Glomerular visceral epithelial cell (primary cell): ENCODE data around the gene HDAC8.
"Not testable (repeated sequence)": the region's sequence is repeated elsewhere in the genome, so short reads cannot be mapped to it uniquely, and the experiment has no call there.

Experiments
- DNase-seq: peaks from one replicate; pipeline ENCODE4 v3.0.0-alpha.2; 2016; ENCODE audit errors: extremely low spot score

Gene HDAC8

GRCh38 chrX:72572248-72573157 is at the start of gene HDAC8:
Gene HDAC8, minus strand, starts transcription at chrX:72572843. Its CDS starts 82 bp downstream, at chrX:72572761.
- peak; percentile 72 for DNase-seq

DNA sequence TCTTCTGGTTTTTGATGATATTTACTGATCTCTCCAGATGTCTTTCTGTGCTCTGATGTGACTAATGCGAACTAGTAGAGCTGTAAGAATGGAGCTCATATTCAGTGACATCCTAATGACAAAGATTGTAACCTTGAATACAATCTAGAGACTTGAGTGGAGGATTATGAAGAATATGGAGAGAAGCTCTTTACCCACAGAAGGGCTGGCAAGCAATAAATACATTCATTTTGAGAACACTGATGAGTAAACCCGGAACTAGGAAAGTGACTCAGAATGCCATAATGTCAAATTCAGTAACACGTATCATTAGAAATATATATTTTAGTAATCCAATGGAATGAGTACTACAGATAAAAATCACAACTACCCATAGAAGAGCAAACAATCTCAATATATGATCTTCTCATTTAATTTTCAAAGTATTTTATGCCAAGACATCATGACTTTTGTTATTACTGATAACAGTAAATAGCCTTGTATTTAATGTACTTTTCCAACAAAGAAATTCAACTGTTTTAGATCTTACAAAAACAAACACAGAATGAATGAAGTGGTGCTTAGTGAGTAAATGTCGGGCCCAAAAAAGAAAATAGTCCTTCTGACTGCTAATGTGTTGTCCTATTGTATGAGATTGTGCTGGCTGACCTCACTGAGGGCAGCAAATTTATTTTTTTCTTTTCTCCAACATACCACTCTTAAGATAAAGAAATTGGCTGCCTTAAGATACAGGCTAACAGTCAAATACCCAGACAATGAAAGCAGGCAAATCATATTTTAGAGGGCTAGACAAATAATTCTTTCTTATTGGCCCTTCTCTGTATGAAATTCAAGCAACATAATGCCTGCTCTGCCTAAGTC is 49.2 kb upstream of the HDAC8 start:
- peak; percentile 1 for DNase-seq

GRCh38 chrX:72621163-72621562 is 48.5 kb upstream of the HDAC8 start:
- no peak for DNase-seq

DNA sequence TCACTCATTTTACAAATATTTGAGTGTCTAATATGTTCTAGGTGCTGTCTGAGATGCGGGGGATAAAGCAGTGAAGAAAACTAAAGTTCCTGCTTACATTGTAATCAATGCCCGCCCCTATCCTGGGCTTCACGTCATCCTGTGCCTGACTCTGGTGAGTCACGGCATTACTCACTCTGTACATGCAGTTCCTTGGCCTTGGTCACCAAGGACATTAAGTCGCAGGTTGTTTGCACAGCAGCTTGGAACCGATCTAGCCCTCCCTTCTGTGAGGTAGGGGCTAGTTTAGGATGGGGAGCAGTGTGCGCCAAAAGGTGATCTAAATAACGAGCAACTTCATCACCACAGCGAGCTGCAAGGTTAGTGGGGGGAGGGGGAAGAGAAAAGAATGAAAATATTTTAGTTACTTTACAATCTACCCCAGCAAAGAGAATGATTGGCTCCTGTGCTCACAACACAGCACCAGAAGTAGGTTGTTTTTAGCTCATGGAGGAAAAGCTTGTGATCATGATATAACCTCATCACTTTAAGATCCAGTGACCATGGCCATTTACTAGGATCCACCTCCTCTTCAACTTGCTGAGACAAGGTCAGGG is 48.0 kb upstream of the HDAC8 start:
- DNase-seq, result peak; percentile 60

GRCh38 chrX:72609313-72609712 is 36.7 kb upstream of the HDAC8 start:
- no peak for DNase-seq

DNA sequence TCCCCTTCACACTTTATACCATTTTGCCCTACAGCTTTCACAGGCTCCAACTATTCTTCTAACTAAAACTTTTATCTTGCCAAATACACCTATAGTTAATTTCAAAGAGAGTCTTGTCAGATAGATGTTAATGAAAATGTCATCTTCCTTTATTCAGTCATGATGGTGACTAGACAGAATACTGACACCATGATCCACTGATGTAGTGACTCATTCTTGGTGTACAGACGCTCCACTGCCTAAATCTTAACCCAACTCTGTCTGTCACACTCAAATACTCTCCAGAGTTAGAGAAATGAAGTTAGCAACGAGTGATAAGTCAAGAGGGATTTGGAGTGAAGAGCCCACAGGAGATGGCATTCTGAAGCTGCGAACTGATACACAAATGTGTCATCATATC is 32.1 kb upstream of the HDAC8 start:
- DNase-seq, result no peak

GRCh38 chrX:72604112-72604511 is 31.5 kb upstream of the HDAC8 start:
- DNase-seq, result no peak

- DNase-seq, result not testable (repeated sequence)
Measured at GRCh38 chrX:72591038-72591437, 18.4 kb upstream of the HDAC8 start.

- no peak for DNase-seq
Measured at GRCh38 chrX:72584163-72584562, 11.5 kb upstream of the HDAC8 start.

DNA sequence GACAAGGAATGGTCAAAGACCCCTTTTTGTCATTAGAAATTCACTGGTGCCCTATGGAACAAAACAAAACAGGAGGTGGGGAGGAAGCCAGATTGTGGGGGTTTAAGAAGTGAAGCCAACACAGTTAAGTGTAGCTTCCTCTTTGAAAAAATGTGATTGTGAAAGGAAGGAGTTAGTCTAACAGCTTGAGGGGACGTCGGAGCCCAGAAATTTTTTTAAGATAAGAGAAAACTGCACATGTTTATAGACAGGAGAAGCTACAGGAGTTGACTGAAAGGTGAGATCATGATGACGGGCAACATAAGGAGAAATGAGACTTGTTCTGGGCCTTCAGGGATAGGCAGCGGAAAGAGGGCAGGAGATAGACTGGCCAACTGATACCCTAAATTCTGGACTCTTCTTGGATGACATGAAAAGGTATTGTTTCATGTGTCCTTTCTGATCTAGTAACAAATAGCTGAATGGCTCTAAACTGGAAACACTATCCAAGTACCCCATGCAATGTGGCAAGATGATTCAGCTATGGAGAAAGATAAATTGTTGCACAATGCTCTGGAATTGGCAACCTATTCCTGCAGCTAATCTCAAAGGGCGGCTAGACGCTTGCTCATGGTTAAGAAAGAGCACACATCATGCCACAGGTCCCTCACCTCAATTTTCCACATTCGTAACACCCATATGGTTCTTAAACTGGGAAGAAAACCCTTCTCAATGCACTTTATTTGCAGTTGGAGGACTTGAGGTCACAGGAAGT is 3.7 kb upstream of the HDAC8 start:
- DNase-seq, result no peak

GRCh38 chrX:72573158-72573511 is 492 bp upstream of the HDAC8 start:
- DNase-seq, result no peak

DNA sequence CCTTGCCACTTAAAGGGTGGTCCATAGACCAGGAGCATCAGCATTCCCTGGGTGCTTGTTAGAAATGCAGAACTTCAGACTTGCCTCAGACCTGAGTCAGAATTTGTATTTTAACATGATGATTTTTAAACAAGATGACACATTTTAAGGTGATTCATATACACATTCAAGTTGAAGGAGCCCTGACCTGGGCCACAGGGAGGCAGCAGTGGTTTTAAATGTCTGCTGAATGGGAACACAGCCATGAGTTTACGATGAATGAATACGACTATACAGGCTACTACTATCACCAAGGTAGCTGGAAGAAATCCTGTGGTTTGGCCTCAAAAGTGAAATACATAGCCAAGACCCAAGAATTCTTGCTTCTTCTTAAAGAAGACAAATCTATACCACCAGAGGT is 2.9 kb downstream of the HDAC8 start:
- no peak for DNase-seq

DNA sequence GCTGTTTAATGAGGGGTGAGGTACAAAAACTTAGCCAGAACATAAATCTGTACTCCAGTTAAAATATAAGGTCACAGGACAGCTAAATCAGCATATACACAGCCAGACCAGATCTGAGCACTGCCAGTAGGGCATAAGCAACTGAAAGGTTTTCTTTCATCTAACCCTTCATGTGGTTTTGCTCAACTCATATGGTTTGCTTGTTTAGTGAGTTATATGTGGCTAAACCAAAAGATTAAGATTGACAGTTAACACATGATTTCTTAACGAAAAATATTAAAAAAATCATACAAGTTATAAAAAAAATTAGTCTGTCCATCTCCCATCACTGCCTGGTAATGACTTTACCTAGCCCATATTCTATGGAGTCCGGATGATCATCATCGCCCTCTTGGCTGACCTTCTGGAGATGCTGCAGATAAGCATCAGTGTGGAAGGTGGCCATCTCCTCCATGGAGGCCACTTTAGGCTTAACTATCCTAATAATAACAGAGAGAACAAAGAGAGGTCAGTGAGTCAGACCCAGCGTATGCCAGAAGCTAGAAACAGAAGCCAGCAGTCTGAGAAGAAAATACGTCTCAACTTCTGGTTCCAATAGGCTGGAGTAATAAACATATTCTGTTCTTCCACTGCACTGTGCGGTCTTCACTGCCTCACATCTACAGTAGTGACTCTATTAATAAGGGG is 4.1 kb downstream of the HDAC8 start:
- no peak for DNase-seq

GRCh38 chrX:72566448-72566847 is 6.2 kb downstream of the HDAC8 start:
- no peak for DNase-seq

DNA sequence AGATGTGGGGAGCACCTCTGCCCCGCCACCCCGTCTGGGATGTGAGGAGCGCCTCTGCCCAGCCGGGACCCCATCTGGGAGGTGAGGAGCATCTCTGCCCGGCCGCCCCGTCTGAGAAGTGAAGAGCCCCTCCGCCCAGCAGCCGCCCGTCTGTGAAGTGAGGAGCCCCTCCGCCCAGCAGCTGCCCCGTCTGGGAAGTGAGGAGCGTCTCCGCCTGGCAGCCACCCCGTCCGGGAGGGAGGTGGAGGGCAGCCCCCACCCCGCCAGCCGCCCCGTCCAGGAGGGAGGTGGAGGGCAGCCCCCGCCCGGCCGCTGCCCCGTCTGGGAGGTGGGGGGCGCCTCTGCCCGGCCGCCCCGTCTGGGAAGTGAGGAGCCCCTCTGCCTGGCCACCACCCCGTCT is 13.0 kb downstream of the HDAC8 start:
- DNase-seq, result not testable (repeated sequence)

DNA sequence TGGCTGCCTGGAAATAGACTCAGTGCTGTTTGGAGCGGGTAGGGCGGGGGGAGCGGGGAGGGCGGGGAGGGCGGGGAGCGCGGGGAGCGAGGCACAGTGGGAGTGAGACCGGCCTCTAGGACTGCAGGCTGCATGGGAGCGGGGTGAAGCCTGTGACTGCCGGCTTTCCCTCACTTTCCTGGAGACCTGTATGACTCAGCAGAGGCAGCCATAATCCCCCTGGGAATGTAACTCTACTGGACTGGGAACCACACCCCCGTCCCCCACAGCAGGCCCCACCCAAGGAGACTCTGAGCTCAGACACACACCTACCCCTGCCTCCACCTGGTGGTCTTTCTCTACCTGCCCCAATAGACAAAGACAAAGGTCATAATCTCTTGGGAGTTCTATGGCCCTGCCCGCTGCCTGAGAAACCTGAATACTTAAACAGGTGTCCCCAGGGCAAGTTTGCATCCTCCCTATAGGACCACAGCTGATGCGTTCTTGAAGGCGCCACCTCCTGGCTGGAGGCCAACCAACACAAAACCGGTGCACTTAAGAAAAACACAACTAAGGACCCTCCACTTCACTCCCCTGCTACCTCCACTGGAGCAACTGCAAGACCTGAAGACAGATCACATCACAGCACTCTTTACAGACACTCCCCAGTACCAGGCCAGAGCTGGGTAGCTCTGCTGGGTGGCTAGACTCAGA is 18.0 kb downstream of the HDAC8 start:
- DNase-seq, result peak; percentile 21

- not testable (repeated sequence) for DNase-seq
Measured at GRCh38 chrX:72552443-72552842, 20.2 kb downstream of the HDAC8 start.

DNA sequence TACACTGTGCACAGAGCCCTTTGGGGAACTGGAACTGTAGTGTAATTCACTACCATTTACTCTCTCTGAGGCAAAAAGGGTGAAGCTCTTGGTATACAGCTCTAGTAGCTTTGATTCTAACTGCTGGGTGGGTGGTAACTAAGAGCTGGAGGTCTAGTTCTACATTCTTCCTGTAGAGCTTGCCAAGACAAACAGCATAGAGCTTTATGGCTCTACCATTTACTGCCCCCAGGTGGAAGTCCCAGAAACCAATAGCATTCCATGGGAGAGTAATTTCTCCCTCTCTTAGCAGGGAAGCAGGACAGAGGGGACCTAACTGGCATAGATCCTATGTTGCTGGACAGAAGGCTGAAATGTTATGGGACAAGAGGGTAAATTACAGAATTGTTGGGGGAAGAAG is 26.7 kb downstream of the HDAC8 start:
- DNase-seq, result no peak

- peak; percentile 0 for DNase-seq
Measured at GRCh38 chrX:72540318-72540717, 32.3 kb downstream of the HDAC8 start.

DNA sequence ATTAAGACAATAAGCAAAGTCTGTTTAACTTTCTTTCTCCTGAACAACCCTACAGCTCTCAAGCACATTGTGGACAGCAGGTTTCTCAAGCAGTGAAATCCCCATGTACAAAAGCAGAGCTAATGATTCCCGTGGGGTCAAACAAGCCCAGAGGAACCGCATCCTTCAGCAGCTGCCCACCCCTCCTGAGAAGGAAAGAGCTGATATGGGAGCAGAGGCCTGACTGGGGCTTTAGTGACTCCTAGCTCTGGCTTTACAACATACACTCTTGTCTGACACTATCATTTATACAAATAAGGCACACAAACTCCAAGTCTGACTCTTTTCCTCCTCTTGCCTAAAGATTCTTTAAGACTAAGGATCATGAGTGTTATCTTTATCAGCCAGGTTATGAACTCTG is 32.8 kb downstream of the HDAC8 start:
- no peak for DNase-seq
